ENCODE results near the gene TRPC4.

TRPC4 gene

GRCh38 chr13:37663724-37664123 is 205.8 kb downstream of the TRPC4 start:
- Histone ChIP-seq H3K9me3 (ENCODE audit: insufficient read depth, low read length) (no peaks in the 10 kb centered on the region), H3K27me3 (ENCODE audit: low read length) (no peaks in the 10 kb centered on the region), H2AFZ (ENCODE audit: low read depth, low read length, severe bottlenecking) (no peak overlapping the region), H3K27ac (ENCODE audit: low read depth, low read length) (no peak overlapping the region), H4K20me1 (ENCODE audit: low read depth, low read length) (no peaks in the 10 kb centered on the region), H3K4me3 (ENCODE audit: insufficient read depth, low read length, poor library complexity, severe bottlenecking) (no peak overlapping the region), H3K79me2 (ENCODE audit: insufficient read depth, low read length) (no peaks in the 10 kb centered on the region), H3K9me2 (replicated peaks; ENCODE audit: insufficient read depth, low read length) (no peaks in the 10 kb centered on the region), H3F3A (ENCODE audit: insufficient read depth) (no peaks in the 10 kb centered on the region), H3K9ac (ENCODE audit: low read length) (no peak overlapping the region), H3K4me2 (ENCODE audit: low read depth, low read length, poor library complexity, severe bottlenecking) (no peak overlapping the region), H3K36me3 (ENCODE audit: low read length) (no peaks in the 10 kb centered on the region)
- TF ChIP-seq CTCF (IDR thresholded peaks at IDR 0.05; ENCODE audit: insufficient read depth, low read length, poor library complexity, severe bottlenecking) (no peak), EZH2phosphoT487 (conservative IDR thresholded peaks at IDR 0.05; ENCODE audit: low read length) (no peak)

- no peaks in the 10 kb centered on the region for H3K9me2 ChIP-seq (replicated peaks; ENCODE audit: insufficient read depth, low read length)
- no peak overlapping the region for H3K4me2 ChIP-seq (ENCODE audit: low read depth, low read length, poor library complexity, severe bottlenecking)
- H3K36me3 ChIP-seq (ENCODE audit: low read length), result no peaks in the 10 kb centered on the region
- H3K4me3 ChIP-seq (ENCODE audit: insufficient read depth, low read length, poor library complexity, severe bottlenecking), result no peak overlapping the region
- H3K9me3 ChIP-seq (ENCODE audit: insufficient read depth, low read length), result no peaks in the 10 kb centered on the region
- H3K9ac ChIP-seq (ENCODE audit: low read length), result no peak overlapping the region
- no peaks in the 10 kb centered on the region for H3F3A ChIP-seq (ENCODE audit: insufficient read depth)
- no peaks in the 10 kb centered on the region for H4K20me1 ChIP-seq (ENCODE audit: low read depth, low read length)
- H3K79me2 ChIP-seq (ENCODE audit: insufficient read depth, low read length), result no peaks in the 10 kb centered on the region
- TF ChIP-seq CTCF (IDR thresholded peaks at IDR 0.05; ENCODE audit: insufficient read depth, low read length, poor library complexity, severe bottlenecking), result no peak
- TF ChIP-seq EZH2phosphoT487 (conservative IDR thresholded peaks at IDR 0.05; ENCODE audit: low read length), result no peak
- H3K27me3 ChIP-seq (ENCODE audit: low read length), result no peaks in the 10 kb centered on the region
- no peak overlapping the region for H2AFZ ChIP-seq (ENCODE audit: low read depth, low read length, severe bottlenecking)
- no peak overlapping the region for H3K27ac ChIP-seq (ENCODE audit: low read depth, low read length)
Observed at GRCh38 chr13:37662624-37663023, 206.9 kb downstream of the TRPC4 start.

GRCh38 chr13:37657956-37658355 is 211.6 kb downstream of the TRPC4 start:
- Histone ChIP-seq H3K9me2 (replicated peaks; ENCODE audit: insufficient read depth, low read length) (no peaks in the 10 kb centered on the region), H3K9me3 (ENCODE audit: insufficient read depth, low read length) (no peaks in the 10 kb centered on the region), H3K4me2 (ENCODE audit: low read depth, low read length, poor library complexity, severe bottlenecking) (no peak overlapping the region), H4K20me1 (ENCODE audit: low read depth, low read length) (no peaks in the 10 kb centered on the region), H3K27ac (ENCODE audit: low read depth, low read length) (no peak overlapping the region), H3K36me3 (ENCODE audit: low read length) (no peaks in the 10 kb centered on the region), H3K79me2 (ENCODE audit: insufficient read depth, low read length) (no peaks in the 10 kb centered on the region), H3K9ac (ENCODE audit: low read length) (no peak overlapping the region), H3F3A (ENCODE audit: insufficient read depth) (no peaks in the 10 kb centered on the region), H2AFZ (ENCODE audit: low read depth, low read length, severe bottlenecking) (no peak overlapping the region), H3K4me3 (ENCODE audit: insufficient read depth, low read length, poor library complexity, severe bottlenecking) (no peak overlapping the region), H3K27me3 (ENCODE audit: low read length) (no peaks in the 10 kb centered on the region)
- TF ChIP-seq EZH2phosphoT487 (conservative IDR thresholded peaks at IDR 0.05; ENCODE audit: low read length), result no peak

- Histone ChIP-seq H3K9me2 (replicated peaks; ENCODE audit: insufficient read depth, low read length) (no peaks in the 10 kb centered on the region), H3K9ac (ENCODE audit: low read length) (no peak overlapping the region), H2AFZ (ENCODE audit: low read depth, low read length, severe bottlenecking) (no peak overlapping the region), H3K4me3 (ENCODE audit: insufficient read depth, low read length, poor library complexity, severe bottlenecking) (no peak overlapping the region), H3F3A (ENCODE audit: insufficient read depth) (no peaks in the 10 kb centered on the region), H3K27me3 (ENCODE audit: low read length) (no peaks in the 10 kb centered on the region), H3K36me3 (ENCODE audit: low read length) (no peaks in the 10 kb centered on the region), H4K20me1 (ENCODE audit: low read depth, low read length) (no peaks in the 10 kb centered on the region), H3K79me2 (ENCODE audit: insufficient read depth, low read length) (no peaks in the 10 kb centered on the region), H3K4me2 (ENCODE audit: low read depth, low read length, poor library complexity, severe bottlenecking) (no peak overlapping the region), H3K9me3 (ENCODE audit: insufficient read depth, low read length) (no peaks in the 10 kb centered on the region), H3K27ac (ENCODE audit: low read depth, low read length) (no peak overlapping the region)
- TF ChIP-seq EZH2phosphoT487 (conservative IDR thresholded peaks at IDR 0.05; ENCODE audit: low read length), result no peak
- TF ChIP-seq CTCF (IDR thresholded peaks at IDR 0.05; ENCODE audit: insufficient read depth, low read length, poor library complexity, severe bottlenecking), result no peak
Observed at GRCh38 chr13:37657134-37657533, 212.4 kb downstream of the TRPC4 start.
